GM23338 (cell line): ENCODE results near the gene RPA1. TPM values are rescaled to one million over a fixed set of nuclear protein-coding genes. Genes with fewer than 3 reads are reported as not detected.

Experiments
- ATAC-seq: fragments of 200-7000 bp; cut with Tn5 transposase; 3 replicates; pipeline ENCODE4 v1.9.1; 2020
- DNase-seq: peaks from one replicate; pipeline ENCODE4 v3.0.0-alpha.2; 2015; ENCODE audit warnings: low spot score
- H2AFZ ChIP-seq: fragments of 200-600 bp; sonication (generic); 2 replicates; pipeline ENCODE4 v1.8.0; 2016; ENCODE audit warnings: antibody characterized with exemption, mild to moderate bottlenecking, moderate library complexity
- H3F3A ChIP-seq: fragments of 200-600 bp; sonication (generic); replicated peaks from 2 replicates; pipeline ENCODE4 v1.8.0; 2017; ENCODE audit warnings: antibody characterized with exemption, mixed run types, low read depth
- H3K27ac ChIP-seq: fragments of 200-600 bp; sonication (generic); 2 replicates; pipeline ENCODE4 v1.6.1; 2016; ENCODE audit warnings: low read depth
- H3K27me3 ChIP-seq: fragments of 200-600 bp; sonication (generic); 2 replicates; pipeline ENCODE4 v1.8.0; 2016; ENCODE audit warnings: mild to moderate bottlenecking, mixed run types, moderate library complexity; ENCODE audit not compliant: insufficient read depth
- H3K36me3 ChIP-seq: fragments of 200-600 bp; sonication (generic); 2 replicates; pipeline ENCODE4 v1.8.0; 2016; ENCODE audit warnings: mild to moderate bottlenecking; ENCODE audit not compliant: insufficient read depth
- H3K4me1 ChIP-seq: fragments of 200-600 bp; sonication (generic); 2 replicates; pipeline ENCODE4 v1.8.0; 2016; ENCODE audit warnings: mild to moderate bottlenecking, moderate library complexity; ENCODE audit not compliant: insufficient read depth
- H3K4me2 ChIP-seq: fragments of 200-600 bp; sonication (generic); 2 replicates; pipeline ENCODE4 v1.7.1; 2017; ENCODE audit warnings: mixed run types
- H3K4me3 ChIP-seq: fragments of 200-600 bp; sonication (generic); 2 replicates; pipeline ENCODE4 v1.6.1; 2016; ENCODE audit warnings: mixed run types
- H3K79me2 ChIP-seq: fragments of 200-600 bp; sonication (generic); replicated peaks from 2 replicates; pipeline ENCODE4 v1.8.0; 2017; ENCODE audit warnings: mild to moderate bottlenecking; ENCODE audit not compliant: insufficient read depth
- H3K9me2 ChIP-seq: fragments of 200-600 bp; sonication (generic); 2 replicates; pipeline ENCODE4 v1.8.0; 2017; ENCODE audit not compliant: insufficient read depth
- H4K20me1 ChIP-seq: fragments of 200-600 bp; sonication (generic); replicated peaks from 2 replicates; pipeline ENCODE4 v1.8.0; 2017; ENCODE audit warnings: mild to moderate bottlenecking; ENCODE audit not compliant: insufficient read depth
- H3K27ac Mint-ChIP-seq: 2 replicates; pipeline ENCODE4 v1.8.0; 2020; ENCODE audit warnings: inconsistent platforms, mild to moderate bottlenecking, moderate library complexity, mixed read lengths
- H3K27me3 Mint-ChIP-seq: 3 replicates; pipeline ENCODE4 v1.8.0; 2022; ENCODE audit warnings: low read depth, mild to moderate bottlenecking, moderate library complexity, mixed read lengths, inconsistent platforms; ENCODE audit not compliant: insufficient read depth, poor library complexity
- H3K36me3 Mint-ChIP-seq: 3 replicates; pipeline ENCODE4 v1.8.0; 2021; ENCODE audit warnings: low read depth, mild to moderate bottlenecking, inconsistent platforms, moderate library complexity, mixed read lengths
- H3K4me1 Mint-ChIP-seq: 3 replicates; pipeline ENCODE4 v1.8.0; 2020; ENCODE audit warnings: mild to moderate bottlenecking, inconsistent platforms, mixed read lengths
- H3K4me3 Mint-ChIP-seq: 3 replicates; pipeline ENCODE4 v1.8.0; 2021; ENCODE audit warnings: moderate library complexity, mild to moderate bottlenecking, inconsistent platforms, mixed read lengths
- H3K9me3 Mint-ChIP-seq: 3 replicates; pipeline ENCODE4 v1.8.0; 2020; ENCODE audit warnings: moderate library complexity, mild to moderate bottlenecking, inconsistent platforms, mixed read lengths
- CREB1 ChIP-seq: fragments of 250-450 bp; sonication (Bioruptor Pico); IDR thresholded peaks from 2 replicates; pipeline ENCODE4 v1.5.0; 2020; ENCODE audit warnings: low read depth, mild to moderate bottlenecking, moderate library complexity
- CTCF ChIP-seq, 2 experiments: fragments of 200-600 bp in 1 of 2; sonication (generic) in 1 of 2; conservative IDR thresholded peaks; 2 replicates each; pipeline versions ENCODE4 v1.5.1 to v1.6.1; 2016 to 2017; ENCODE audit warnings: antibody characterized with exemption in 2 of 2, low read depth in 2 of 2, mild to moderate bottlenecking in 2 of 2, moderate library complexity in 1 of 2
- ETS1 ChIP-seq: IDR thresholded peaks from 2 replicates; pipeline ENCODE4 v1.6.1; 2016; ENCODE audit warnings: antibody characterized with exemption
- EZH2 ChIP-seq: fragments of 200-600 bp; sonication (generic); IDR thresholded peaks from one replicate; pipeline ENCODE4 v1.8.0; 2017; ENCODE audit warnings: antibody characterized with exemption, mild to moderate bottlenecking, low read depth; ENCODE audit not compliant: unreplicated experiment
- EZH2phosphoT487 ChIP-seq: fragments of 200-600 bp; sonication (generic); IDR thresholded peaks from one replicate; pipeline ENCODE4 v1.8.1; 2018; ENCODE audit warnings: antibody characterized with exemption; ENCODE audit not compliant: unreplicated experiment
- JUNB ChIP-seq: IDR thresholded peaks from one replicate; pipeline ENCODE4 v1.6.1; 2016; ENCODE audit warnings: antibody characterized with exemption; ENCODE audit not compliant: unreplicated experiment
- NANOG ChIP-seq: IDR thresholded peaks from 2 replicates; pipeline ENCODE4 v1.6.1; 2016; ENCODE audit warnings: antibody characterized with exemption, borderline replicate concordance
- POLR2AphosphoS5 ChIP-seq: IDR thresholded peaks from 2 replicates; pipeline ENCODE4 v1.6.1; 2016; ENCODE audit warnings: antibody characterized with exemption, low read depth
- REST ChIP-seq: IDR thresholded peaks from one replicate; pipeline ENCODE4 v1.6.1; 2018; ENCODE audit warnings: antibody characterized with exemption; ENCODE audit not compliant: unreplicated experiment
- STAT1 ChIP-seq: IDR thresholded peaks from one replicate; pipeline ENCODE4 v1.6.1; 2016; ENCODE audit warnings: antibody characterized with exemption; ENCODE audit not compliant: unreplicated experiment
- ZNF114 ChIP-seq: fragments of 250-450 bp; sonication (Bioruptor Pico); IDR thresholded peaks from 2 replicates; pipeline ENCODE4 v1.5.0; 2020; ENCODE audit warnings: mild to moderate bottlenecking, moderate library complexity
- ZNF331 ChIP-seq: fragments of 250-450 bp; sonication (Bioruptor Pico); IDR thresholded peaks from 2 replicates; pipeline ENCODE4 v1.5.0; 2020; ENCODE audit warnings: low read depth, mild to moderate bottlenecking, moderate library complexity
- ZNF462 ChIP-seq: fragments of 250-450 bp; sonication (Bioruptor Pico); IDR thresholded peaks from 2 replicates; pipeline ENCODE4 v1.5.0; 2020; ENCODE audit warnings: mild to moderate bottlenecking, moderate library complexity
- polyA plus RNA-seq: library from polyadenylated mRNA; unstranded; fragments of >200 nt; fragmentation: Nextera tagmentation; extraction: Ambion mirVana; gene quantifications from 2 replicates; pipeline ENCODE4 v1.2.1, GENCODE V29; 2016
- total RNA-seq: library from RNA; depleted of rRNA; stranded (reverse); fragments of >200 nt; shearing (Covaris generic); gene quantifications from 2 replicates; pipeline ENCODE4 v1.2.3, GENCODE V29; 2014

The RPA1 gene
- total and polyA plus RNA-seq, 2 experiments from 2014 or later = 33.7 to 52.1 TPM

GRCh38 chr17:1898332-1898731 lies 68.5 kb downstream of the RPA1 start:
- Histone ChIP-seq H3K27me3 (no peaks in the 10 kb centered on the region), H3K27ac (no peak overlapping the region), H3F3A (no peaks in the 10 kb centered on the region), H3K79me2 (no peaks in the 10 kb centered on the region), H4K20me1 (peaks cover 4% of the 10 kb centered on the region), H3K4me3 (no peak overlapping the region), H3K4me1 (no peaks in the 10 kb centered on the region), H3K4me2 (no peak overlapping the region), H3K9me2 (no peaks in the 10 kb centered on the region), H2AFZ (no peak overlapping the region), H3K36me3 (no peaks in the 10 kb centered on the region)
- H3K27ac Mint-ChIP-seq = no peak overlapping the region
- ATAC-seq (no peak), DNase-seq (no peak)
- no peaks in the 10 kb centered on the region for H3K4me1 Mint-ChIP-seq
- no peaks in the 10 kb centered on the region; the same call in 2 of the 3 replicates for H3K9me3 Mint-ChIP-seq
- TF ChIP-seq ETS1 = no peak
- no peak for TF ChIP-seq CTCF (conservative IDR thresholded peaks at IDR 0.05; ENCODE audit: low read depth in 2 of 2)
- no peak for TF ChIP-seq JUNB
- no peak for TF ChIP-seq ZNF331 (CRISPR knock-in tag)
- TF ChIP-seq ZNF114 (CRISPR knock-in tag) = no peak
- TF ChIP-seq CREB1 (CRISPR knock-in tag) = no peak
- TF ChIP-seq STAT1 = no peak
- TF ChIP-seq EZH2phosphoT487 = no peak
- no peak for TF ChIP-seq ZNF462
- TF ChIP-seq POLR2AphosphoS5 = no peak
- no peak for TF ChIP-seq EZH2
- TF ChIP-seq NANOG = no peak
- TF ChIP-seq REST = no peak
- H3K36me3 Mint-ChIP-seq = peaks cover 57% of the 10 kb centered on the region
- no peak overlapping the region for H3K4me3 Mint-ChIP-seq
- H3K27me3 Mint-ChIP-seq = no peaks in the 10 kb centered on the region
